ENCODE results near the gene IGLL5. TPM values are rescaled to one million over a fixed set of nuclear protein-coding genes. Genes with fewer than 3 reads are reported as not detected.

The IGLL5 gene
- total RNA-seq, 1 donor from 2014 or later: not detected

DNA sequence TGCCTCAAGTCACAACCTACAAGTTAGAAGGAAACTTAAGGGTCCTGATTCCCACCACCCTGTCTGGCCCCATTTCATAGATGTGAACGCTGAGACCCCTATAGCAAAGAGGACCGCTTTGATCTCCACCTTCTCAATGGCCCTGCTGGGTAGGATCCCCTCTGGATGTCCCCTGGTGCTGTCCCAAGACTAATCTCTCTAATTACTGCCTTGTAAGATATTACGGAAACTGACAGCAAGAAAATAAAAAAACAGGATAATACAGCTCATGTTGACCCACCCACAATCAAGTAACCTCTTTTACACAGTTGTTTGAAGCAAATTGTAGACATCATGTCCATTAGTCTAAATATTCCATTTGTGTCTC lies 20.9 kb downstream of the IGLL5 start:
- DNase-seq (ENCODE audit: low spot score): no peak
- H3K4me1 Mint-ChIP-seq (ENCODE audit: unreplicated experiment): no peaks in the 10 kb centered on the region
- TF ChIP-seq, protein P1, sequence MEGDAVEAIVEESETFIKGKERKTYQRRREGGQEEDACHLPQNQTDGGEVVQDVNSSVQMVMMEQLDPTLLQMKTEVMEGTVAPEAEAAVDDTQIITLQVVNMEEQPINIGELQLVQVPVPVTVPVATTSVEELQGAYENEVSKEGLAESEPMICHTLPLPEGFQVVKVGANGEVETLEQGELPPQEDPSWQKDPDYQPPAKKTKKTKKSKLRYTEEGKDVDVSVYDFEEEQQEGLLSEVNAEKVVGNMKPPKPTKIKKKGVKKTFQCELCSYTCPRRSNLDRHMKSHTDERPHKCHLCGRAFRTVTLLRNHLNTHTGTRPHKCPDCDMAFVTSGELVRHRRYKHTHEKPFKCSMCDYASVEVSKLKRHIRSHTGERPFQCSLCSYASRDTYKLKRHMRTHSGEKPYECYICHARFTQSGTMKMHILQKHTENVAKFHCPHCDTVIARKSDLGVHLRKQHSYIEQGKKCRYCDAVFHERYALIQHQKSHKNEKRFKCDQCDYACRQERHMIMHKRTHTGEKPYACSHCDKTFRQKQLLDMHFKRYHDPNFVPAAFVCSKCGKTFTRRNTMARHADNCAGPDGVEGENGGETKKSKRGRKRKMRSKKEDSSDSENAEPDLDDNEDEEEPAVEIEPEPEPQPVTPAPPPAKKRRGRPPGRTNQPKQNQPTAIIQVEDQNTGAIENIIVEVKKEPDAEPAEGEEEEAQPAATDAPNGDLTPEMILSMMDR (IDR thresholded peaks at IDR 0.05; ENCODE audit: unreplicated experiment): no peak
- no peak overlapping the region for H3K27ac Mint-ChIP-seq (ENCODE audit: unreplicated experiment)
- H3K36me3 Mint-ChIP-seq (ENCODE audit: low read depth, unreplicated experiment): no peaks in the 10 kb centered on the region
- H3K4me3 Mint-ChIP-seq (ENCODE audit: unreplicated experiment): no peak overlapping the region
- no peaks in the 10 kb centered on the region for H3K9me3 Mint-ChIP-seq (ENCODE audit: unreplicated experiment)
- peaks cover 3% of the 10 kb centered on the region for H3K27me3 Mint-ChIP-seq (ENCODE audit: unreplicated experiment)

DNA sequence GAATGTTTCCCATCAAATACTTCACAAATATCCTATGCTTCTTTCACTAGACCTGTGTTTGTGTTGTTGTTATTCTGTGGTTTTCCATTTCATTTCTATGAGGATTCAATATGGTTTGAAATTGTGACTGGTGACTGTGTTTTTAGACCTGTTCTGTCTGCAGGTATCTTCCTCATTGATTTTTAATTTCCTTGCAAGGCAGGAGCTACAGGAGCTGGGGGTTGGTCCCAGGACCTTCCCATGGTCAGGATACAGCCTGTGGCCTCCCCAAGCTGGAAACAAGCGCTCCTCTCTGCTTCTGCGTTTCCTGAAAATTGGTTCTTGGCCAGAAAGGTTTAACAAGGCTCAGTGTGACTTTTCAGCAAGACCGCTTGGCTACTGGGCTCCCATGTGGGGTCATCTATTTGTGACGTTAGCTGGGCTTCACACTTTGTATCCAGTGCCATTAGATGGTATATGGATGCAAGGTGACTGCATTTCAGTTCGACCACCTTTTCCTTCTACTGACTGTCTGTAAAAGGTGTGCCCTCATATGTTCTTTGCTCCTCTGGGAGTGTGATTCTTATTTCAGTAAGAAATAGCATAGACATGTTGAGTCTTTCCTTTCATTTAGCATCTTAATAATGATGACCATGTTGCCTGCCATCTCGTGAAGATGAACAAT lies 21.5 kb downstream of the IGLL5 start:
- Mint-ChIP-seq H3K9me3 (ENCODE audit: unreplicated experiment) (no peaks in the 10 kb centered on the region), H3K4me3 (ENCODE audit: unreplicated experiment) (no peak overlapping the region), H3K36me3 (ENCODE audit: low read depth, unreplicated experiment) (no peaks in the 10 kb centered on the region), H3K27me3 (ENCODE audit: unreplicated experiment) (peaks cover 3% of the 10 kb centered on the region), H3K27ac (ENCODE audit: unreplicated experiment) (no peak overlapping the region), H3K4me1 (ENCODE audit: unreplicated experiment) (no peaks in the 10 kb centered on the region)
- TF ChIP-seq, protein P1 (IDR thresholded peaks at IDR 0.05; ENCODE audit: unreplicated experiment): no peak
- no peak for DNase-seq (ENCODE audit: low spot score)

DNA sequence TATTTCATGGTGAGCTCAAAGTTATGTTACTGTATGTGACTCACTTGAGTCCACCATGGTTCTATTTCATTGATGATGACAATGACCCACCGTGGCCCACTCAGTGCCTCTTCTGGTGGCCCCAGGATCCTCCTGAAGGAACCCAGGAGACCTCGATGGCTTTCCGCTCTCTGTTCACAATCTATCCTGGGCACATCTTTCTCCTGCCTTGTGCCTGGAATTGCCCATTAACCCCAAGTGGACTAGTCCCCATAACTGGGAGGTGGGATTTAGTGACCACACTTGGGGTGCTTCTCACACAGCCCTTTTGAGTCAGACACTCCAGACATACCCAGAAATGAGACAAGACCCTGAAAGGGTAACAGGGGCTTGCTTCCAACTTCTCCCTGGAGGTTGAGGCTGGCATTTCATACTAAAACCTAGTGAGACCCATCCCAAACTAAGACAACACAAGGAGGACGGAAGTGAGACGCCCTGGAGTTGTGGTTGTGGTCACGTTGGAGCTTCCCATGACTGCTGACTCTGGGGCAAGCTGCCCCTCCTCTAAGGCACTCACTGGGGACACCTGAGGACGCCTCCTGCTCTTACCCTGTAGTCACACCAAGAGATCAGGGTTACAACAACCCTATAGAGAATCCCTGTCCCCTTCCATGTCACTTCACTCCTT lies 22.1 kb downstream of the IGLL5 start:
- Mint-ChIP-seq H3K4me3 (ENCODE audit: unreplicated experiment) (no peak overlapping the region), H3K36me3 (ENCODE audit: low read depth, unreplicated experiment) (no peaks in the 10 kb centered on the region), H3K27me3 (ENCODE audit: unreplicated experiment) (peaks cover 3% of the 10 kb centered on the region), H3K9me3 (ENCODE audit: unreplicated experiment) (no peaks in the 10 kb centered on the region), H3K4me1 (ENCODE audit: unreplicated experiment) (no peaks in the 10 kb centered on the region), H3K27ac (ENCODE audit: unreplicated experiment) (no peak overlapping the region)
- no peak for DNase-seq (ENCODE audit: low spot score)
- TF ChIP-seq, protein P1 (IDR thresholded peaks at IDR 0.05; ENCODE audit: unreplicated experiment): no peak

DNA sequence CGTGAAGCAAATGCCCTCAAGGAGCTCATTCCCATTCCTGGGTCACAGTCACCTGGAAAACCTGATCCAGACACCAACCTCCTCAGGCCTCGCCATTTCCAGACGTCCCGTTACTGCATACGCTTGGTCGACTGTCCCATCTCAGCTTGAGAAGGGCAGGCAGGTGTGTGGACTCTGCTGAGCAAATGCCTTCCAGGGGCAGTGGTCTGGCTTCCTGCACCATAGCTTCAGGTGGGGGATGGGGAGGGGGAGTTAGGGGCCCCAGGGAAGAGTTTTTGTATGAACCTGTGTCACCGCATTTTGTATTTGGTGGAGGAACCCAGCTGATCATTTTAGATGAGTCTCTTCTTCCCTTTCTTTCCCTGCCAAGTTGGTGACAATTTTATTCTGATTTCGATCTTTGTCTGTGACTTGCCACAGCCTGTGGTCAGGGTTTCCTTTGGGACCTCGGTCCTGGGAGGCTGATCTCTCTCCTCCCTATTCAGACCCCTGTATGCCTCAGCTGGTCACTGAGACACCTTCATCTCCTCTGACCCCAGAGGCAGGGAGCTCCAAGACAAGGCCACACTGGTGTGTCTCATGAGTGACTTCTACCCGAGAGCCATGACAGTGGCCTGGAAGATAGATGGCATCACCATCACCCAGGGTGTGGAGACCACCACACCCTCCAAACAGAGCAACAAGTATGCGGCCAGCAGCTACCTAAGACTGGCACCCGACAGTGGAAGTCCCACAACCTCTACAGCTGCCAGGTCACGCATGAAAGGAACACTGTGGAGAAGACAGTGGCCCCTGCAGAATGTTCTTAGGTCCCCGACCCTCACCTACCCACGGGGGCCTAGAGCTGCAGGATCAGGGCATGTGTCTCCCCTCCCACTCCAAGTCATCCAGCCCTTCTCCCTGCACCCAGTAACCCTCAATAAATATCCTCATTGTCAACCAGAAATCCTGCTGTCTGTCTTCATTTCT lies 22.9 kb downstream of the IGLL5 start:
- TF ChIP-seq, protein P1 (IDR thresholded peaks at IDR 0.05; ENCODE audit: unreplicated experiment): no peak
- no peak overlapping the region for H3K4me3 Mint-ChIP-seq (ENCODE audit: unreplicated experiment)
- DNase-seq (ENCODE audit: low spot score): no peak
- peaks cover 5% of the 10 kb centered on the region for H3K27me3 Mint-ChIP-seq (ENCODE audit: unreplicated experiment)
- H3K36me3 Mint-ChIP-seq (ENCODE audit: low read depth, unreplicated experiment): no peaks in the 10 kb centered on the region
- H3K27ac Mint-ChIP-seq (ENCODE audit: unreplicated experiment): no peak overlapping the region
- H3K4me1 Mint-ChIP-seq (ENCODE audit: unreplicated experiment): no peaks in the 10 kb centered on the region
- no peaks in the 10 kb centered on the region for H3K9me3 Mint-ChIP-seq (ENCODE audit: unreplicated experiment)

Measured in endothelial cell (in vitro differentiated cells).